HG03457 (cell line): ENCODE measurements around the gene OR52D1.

ENCODE experiments used
- ATAC-seq: cut with Tn5 transposase; IDR thresholded peaks from one replicate; pipeline ENCODE4 v1.9.1; 2021; ENCODE audit warnings: moderate number of reproducible peaks; ENCODE audit not compliant: unreplicated experiment

Gene OR52D1

GRCh38 chr11:5509803-5510202, 21.3 kb downstream of the OR52D1 start, which contains the start of gene UBQLN3:
TSS of gene UBQLN3 (minus strand) at chr11:5509957. CDS start at chr11:5509558, 399 bp downstream.
- no peak for ATAC-seq

GRCh38 chr11:5514841-5515240, 26.4 kb downstream of the OR52D1 start:
- no peak for ATAC-seq

- ATAC-seq = no peak
These were observed 28.1 kb downstream of the OR52D1 start, which contains the start of gene UBQLNL for GRCh38 chr11:5516599-5516998. TSS of gene UBQLNL (minus strand) at chr11:5516699. CDS start at chr11:5516441, 258 bp downstream.

GRCh38 chr11:5521540-5521939, 33.1 kb downstream of the OR52D1 start:
- ATAC-seq = no peak

- no peak for ATAC-seq
These were observed 33.8 kb downstream of the OR52D1 start for GRCh38 chr11:5522308-5522707.

GRCh38 chr11:5524756-5525155, 36.3 kb downstream of the OR52D1 start:
- no peak for ATAC-seq

- ATAC-seq = no peak
These were observed 39.2 kb downstream of the OR52D1 start for GRCh38 chr11:5527716-5528115.

- ATAC-seq = no peak
These were observed 40.0 kb downstream of the OR52D1 start for GRCh38 chr11:5528495-5528894.

- ATAC-seq = no peak
These were observed 42.8 kb downstream of the OR52D1 start for GRCh38 chr11:5531053-5531831.

GRCh38 chr11:5534046-5534445, 45.6 kb downstream of the OR52D1 start:
- no peak for ATAC-seq

- no peak for ATAC-seq
These were observed 48.0 kb downstream of the OR52D1 start for GRCh38 chr11:5536482-5536881.
